Astrocyte of the spinal cord (primary cell): ENCODE measurements around the gene KCNQ1.

ENCODE experiments used
- DNase-seq: peaks from one replicate; pipeline ENCODE4 v3.0.0; 2011; ENCODE audit warnings: low read depth, low spot score
- H3K4me3 ChIP-seq: 2 replicates; pipeline ENCODE4 v1.5.1; 2011; ENCODE audit warnings: low read depth, mild to moderate bottlenecking, low read length, moderate library complexity
- CTCF ChIP-seq: IDR thresholded peaks from 2 replicates; pipeline ENCODE4 v1.5.1; 2012; ENCODE audit warnings: low read depth, mild to moderate bottlenecking, low read length, inconsistent platforms
- in situ Hi-C: cut with HindIII; loops from 2 replicates; pipeline ENCODE4 v1.10.0; 2017; ENCODE audit warnings: low sequenced_read_pairs

The KCNQ1 gene

DNA sequence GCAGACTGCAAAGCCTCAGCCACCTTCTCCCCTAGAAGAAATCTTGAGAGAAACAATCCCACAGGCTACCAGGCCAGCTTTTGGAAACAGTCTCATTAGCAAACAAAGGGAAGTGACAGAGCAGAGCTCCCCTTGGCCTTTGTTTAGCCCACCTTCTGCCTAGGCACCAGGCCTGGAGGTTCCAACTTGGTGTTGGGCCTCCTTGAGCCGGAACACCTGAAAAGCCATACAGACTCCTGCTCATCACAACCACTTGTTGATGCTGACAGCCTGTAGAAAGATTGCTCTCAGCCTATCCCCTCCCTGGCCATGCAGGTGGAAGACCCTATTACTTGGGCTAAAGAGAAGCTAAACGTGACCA, 228.4 kb downstream of the KCNQ1 start:
- H3K4me3 ChIP-seq = no peak overlapping the region
- TF ChIP-seq CTCF = no peak
- in situ Hi-C loops = no loop called here
- DNase-seq = no peak

GRCh38 chr11:2673871-2674471, 229.2 kb downstream of the KCNQ1 start:
- H3K4me3 ChIP-seq = no peak overlapping the region
- in situ Hi-C loops = no loop called here
- DNase-seq = no peak
- TF ChIP-seq CTCF = no peak

DNA sequence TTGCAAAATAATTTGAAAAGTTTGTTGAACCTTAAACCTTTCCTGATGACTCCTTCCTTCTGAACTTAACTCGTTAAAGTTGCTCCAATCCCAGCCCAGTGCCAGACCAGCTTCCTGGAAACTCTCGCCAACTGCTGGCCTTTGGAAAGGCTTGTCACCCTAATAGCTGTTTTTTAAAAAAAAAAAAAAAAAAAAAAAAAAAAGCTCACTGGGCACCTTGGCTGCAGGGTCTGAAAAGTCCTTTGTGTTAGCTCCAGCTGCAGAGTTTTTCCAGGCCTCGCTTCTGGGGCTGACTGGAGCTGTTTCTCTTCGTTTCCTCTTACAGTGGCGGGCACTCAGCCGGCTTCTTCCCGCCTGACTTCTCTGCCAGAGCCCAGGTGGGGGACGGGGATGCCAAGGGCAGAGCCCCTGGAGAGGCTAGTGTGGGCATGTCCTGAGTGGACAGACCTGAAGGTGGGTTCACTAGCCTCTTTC, 229.9 kb downstream of the KCNQ1 start:
- DNase-seq = no peak
- no peak overlapping the region for H3K4me3 ChIP-seq
- no peak for TF ChIP-seq CTCF
- in situ Hi-C loops = no loop called here

GRCh38 chr11:2675540-2675939, 230.7 kb downstream of the KCNQ1 start:
- DNase-seq = no peak
- no peak overlapping the region for H3K4me3 ChIP-seq
- in situ Hi-C loops = no loop called here
- TF ChIP-seq CTCF = no peak

DNA sequence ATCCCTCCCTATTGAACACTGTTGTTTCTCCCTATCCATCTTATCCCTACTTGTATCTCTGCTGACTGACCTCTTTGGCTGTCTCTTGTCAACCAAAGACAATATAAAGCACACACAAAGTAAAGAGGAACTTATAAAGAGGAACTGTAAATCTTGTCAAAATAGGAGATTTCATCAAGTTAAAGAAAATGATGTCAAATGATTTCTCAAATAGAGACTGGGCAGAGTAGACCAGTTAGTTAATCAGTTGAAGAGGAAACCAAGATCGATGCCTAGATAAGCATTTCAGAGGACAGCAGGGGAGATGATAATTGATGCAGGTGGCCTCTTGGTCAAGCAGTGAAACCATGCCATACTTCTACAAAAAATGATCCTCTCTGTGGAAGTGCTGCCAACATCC, 232.3 kb downstream of the KCNQ1 start:
- TF ChIP-seq CTCF = no peak
- in situ Hi-C loops = no loop called here
- no peak for DNase-seq
- H3K4me3 ChIP-seq = no peak overlapping the region

GRCh38 chr11:2678396-2678795, 233.6 kb downstream of the KCNQ1 start:
- no peak overlapping the region for H3K4me3 ChIP-seq
- no peak for DNase-seq
- TF ChIP-seq CTCF = no peak
- in situ Hi-C loops = no loop called here
